ENCODE measurements around the gene RNF121.

RNF121 gene

GRCh38 chr11:71996517-71996916, 67.7 kb downstream of the RNF121 start:
- no peak for TF ChIP-seq CTCF (IDR thresholded peaks at IDR 0.05; ENCODE audit: control insufficient read depth, insufficient read depth, low read depth, low read length, missing control alignments)
- DNase-seq (ENCODE audit: low read depth): no peak
- H3K4me3 ChIP-seq (ENCODE audit: control insufficient read depth, low read depth, low read length): no peak overlapping the region

GRCh38 chr11:71996946-71997345, 68.1 kb downstream of the RNF121 start:
- no peak for DNase-seq (ENCODE audit: low read depth)
- TF ChIP-seq CTCF (IDR thresholded peaks at IDR 0.05; ENCODE audit: control insufficient read depth, insufficient read depth, low read depth, low read length, missing control alignments): no peak
- H3K4me3 ChIP-seq (ENCODE audit: control insufficient read depth, low read depth, low read length): no peak overlapping the region

GRCh38 chr11:71997594-71997993, 68.7 kb downstream of the RNF121 start:
- no peak for DNase-seq (ENCODE audit: low read depth)
- TF ChIP-seq CTCF (IDR thresholded peaks at IDR 0.05; ENCODE audit: control insufficient read depth, insufficient read depth, low read depth, low read length, missing control alignments): no peak
- no peak overlapping the region for H3K4me3 ChIP-seq (ENCODE audit: control insufficient read depth, low read depth, low read length)

GRCh38 chr11:71998061-71998460, 69.2 kb downstream of the RNF121 start:
- H3K4me3 ChIP-seq (ENCODE audit: control insufficient read depth, low read depth, low read length): no peak overlapping the region
- no peak for TF ChIP-seq CTCF (IDR thresholded peaks at IDR 0.05; ENCODE audit: control insufficient read depth, insufficient read depth, low read depth, low read length, missing control alignments)
- no peak for DNase-seq (ENCODE audit: low read depth)

- H3K4me3 ChIP-seq (ENCODE audit: control insufficient read depth, low read depth, low read length): peak within 1 kb of the TSS; percentile 5; the same call in 1 of the 2 replicates
These were observed 69.9 kb downstream of the RNF121 start, which contains the start of gene IL18BP for GRCh38 chr11:71998649-71999310. IL18BP (plus strand) TSS chr11:71998909; CDS start chr11:71999985, 1,076 bp downstream.

GRCh38 chr11:71999362-71999761, 70.5 kb downstream of the RNF121 start:
- H3K4me3 ChIP-seq (ENCODE audit: control insufficient read depth, low read depth, low read length): peak overlapping the region; percentile 5; the same call in 1 of the 2 replicates
- TF ChIP-seq CTCF (IDR thresholded peaks at IDR 0.05; ENCODE audit: control insufficient read depth, insufficient read depth, low read depth, low read length, missing control alignments): no peak
- no peak for DNase-seq (ENCODE audit: low read depth)

More at GRCh38 chr11:71998649-71999310, 69.9 kb downstream of the RNF121 start, which contains the start of gene IL18BP:
- DNase-seq (ENCODE audit: low read depth): no peak
- TF ChIP-seq CTCF (IDR thresholded peaks at IDR 0.05; ENCODE audit: control insufficient read depth, insufficient read depth, low read depth, low read length, missing control alignments): no peak

All from AG09309 (cell line).